Nucleus accumbens (tissue), 56 donors: ENCODE measurements around the gene SHOC1.
"Not testable (repeated sequence)": the region's sequence is repeated elsewhere in the genome, so short reads cannot be mapped to it uniquely, and the experiment has no call there.

Source experiments
- DNase-seq, 56 donors: peaks; one replicate each; lab custom pipeline; 2025; lab: John Stamatoyannopoulos, UW

SHOC1 gene

DNA sequence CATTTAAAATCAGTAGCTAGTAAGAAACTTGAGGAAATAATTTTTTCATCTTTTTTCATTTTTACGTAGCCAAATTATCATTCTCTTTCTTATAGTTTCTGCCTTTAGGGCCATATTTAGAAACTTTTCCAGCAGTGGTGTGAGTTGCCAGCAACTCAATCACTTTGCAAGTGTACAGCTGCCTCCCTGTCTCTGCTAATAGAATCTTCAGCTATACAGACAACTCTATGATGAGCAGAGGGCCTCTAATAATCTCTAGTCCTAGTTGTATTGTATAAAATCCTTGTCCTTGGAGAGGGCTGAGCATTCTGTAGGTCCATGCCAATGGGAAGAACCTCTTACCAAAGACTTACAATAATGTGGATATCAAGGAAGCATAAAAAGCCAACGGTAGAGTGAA lies 11.5 kb upstream of the SHOC1 start:
- no peak for DNase-seq

- DNase-seq = no peak
Observed at GRCh38 chr9:111805830-111806241, 11.1 kb upstream of the SHOC1 start.

GRCh38 chr9:111805262-111805661 lies 10.5 kb upstream of the SHOC1 start:
- no peak for DNase-seq

GRCh38 chr9:111804636-111805035 lies 9.9 kb upstream of the SHOC1 start:
- DNase-seq = no peak

GRCh38 chr9:111803924-111804323 lies 9.2 kb upstream of the SHOC1 start:
- DNase-seq = no peak

GRCh38 chr9:111799915-111800526 lies 5.3 kb upstream of the SHOC1 start:
- DNase-seq = no peak

DNA sequence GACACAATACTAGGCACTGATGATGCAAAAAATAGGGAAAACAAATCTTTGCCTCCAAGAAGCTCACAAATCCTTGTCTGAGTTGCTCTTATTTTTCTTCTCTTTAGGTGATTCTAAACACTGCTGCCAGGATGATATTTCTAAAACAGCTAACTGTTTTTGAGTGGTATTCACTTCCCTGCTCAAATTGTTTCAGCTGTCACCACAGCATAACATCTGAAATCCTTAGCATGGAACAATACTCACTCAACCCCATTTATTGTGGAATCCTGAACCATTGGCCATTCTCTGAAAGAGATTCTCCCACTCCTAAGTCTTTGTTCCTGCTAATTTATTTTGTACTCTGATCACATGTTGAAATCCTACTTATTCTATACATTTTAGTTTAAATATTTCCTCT lies 4.8 kb upstream of the SHOC1 start:
- no peak for DNase-seq

- no peak for DNase-seq
Observed at GRCh38 chr9:111798786-111799185, 4.0 kb upstream of the SHOC1 start.

- DNase-seq = no peak
Observed at GRCh38 chr9:111795557-111795839, 761 bp upstream of the SHOC1 start.

DNA sequence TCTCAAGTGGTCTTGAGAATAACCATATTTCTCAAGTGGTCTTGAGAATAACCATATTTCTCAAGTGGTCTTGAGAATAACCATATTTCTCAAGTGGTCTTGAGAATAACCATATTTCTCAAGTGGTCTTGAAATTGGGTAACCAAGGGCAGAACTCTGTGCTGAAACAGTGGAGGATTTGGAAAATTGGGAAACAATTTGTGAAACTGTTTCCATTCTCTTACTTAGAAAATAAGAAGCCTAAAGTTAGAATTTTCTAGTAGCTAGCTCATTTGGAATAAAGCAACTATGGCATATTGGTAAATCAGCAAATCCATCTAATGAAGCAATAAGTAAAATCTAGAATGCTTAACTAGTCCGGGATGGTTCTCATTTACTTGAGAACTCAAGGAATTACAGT lies 2.9 kb downstream of the SHOC1 start:
- DNase-seq = not testable (repeated sequence)

DNA sequence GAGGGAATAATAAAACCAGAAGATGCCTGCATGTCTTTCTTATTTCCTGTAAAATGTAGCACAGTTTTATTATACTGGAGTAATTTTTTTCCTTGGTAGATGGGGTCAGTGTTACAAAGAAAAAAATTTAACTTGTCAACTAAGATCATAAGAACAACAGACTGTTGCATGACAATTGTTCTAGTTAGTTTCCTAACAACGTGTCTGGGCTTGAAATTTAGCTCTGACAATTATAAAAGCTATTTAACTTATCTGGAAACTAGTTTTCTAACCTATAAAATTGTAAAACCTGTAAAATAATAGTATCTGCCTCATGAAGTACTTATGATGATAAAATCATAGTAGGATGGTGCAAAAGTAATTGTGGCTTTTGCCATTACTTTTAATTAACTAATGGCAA lies 4.9 kb downstream of the SHOC1 start:
- DNase-seq = no peak

DNA sequence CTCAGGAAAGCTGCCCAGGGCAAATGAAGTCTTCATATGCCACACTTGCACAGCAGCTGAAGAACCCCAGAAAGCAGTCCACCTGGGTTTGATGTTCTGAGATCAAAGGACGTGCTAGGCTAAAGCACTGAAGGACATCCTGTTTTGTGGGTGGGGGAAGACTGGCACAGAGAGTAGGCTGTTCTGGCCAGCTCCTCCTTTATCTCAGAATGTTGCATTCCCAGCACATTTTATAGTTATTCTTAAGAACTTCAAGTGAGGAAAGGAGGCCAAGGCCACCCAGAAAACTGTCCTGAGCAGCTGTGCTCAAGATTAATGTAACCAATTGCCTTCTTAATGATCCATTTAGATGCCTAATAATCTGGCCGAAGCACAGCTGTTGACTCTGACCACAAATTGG lies 10.9 kb downstream of the SHOC1 start:
- DNase-seq = no peak

GRCh38 chr9:111783424-111783823 lies 11.3 kb downstream of the SHOC1 start:
- no peak for DNase-seq

DNA sequence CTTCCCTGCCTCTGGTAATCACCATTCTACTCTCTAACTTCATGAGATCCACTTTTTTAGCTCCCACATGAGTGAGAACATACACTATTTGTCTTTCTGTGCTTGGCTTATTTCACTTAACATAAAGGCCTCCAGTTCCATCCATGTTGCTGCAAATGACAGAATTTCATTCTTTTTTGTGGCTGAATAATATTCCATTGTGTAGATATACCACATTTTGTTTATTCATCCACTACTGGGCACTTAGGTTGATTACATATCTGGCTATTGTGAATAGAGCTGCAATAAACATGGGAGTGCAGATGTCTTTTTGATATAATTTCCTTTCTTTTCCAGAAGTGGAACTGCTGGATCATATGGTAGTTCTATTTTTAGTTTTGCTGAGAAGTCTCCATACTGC lies 28.7 kb downstream of the SHOC1 start:
- no peak for DNase-seq

GRCh38 chr9:111762556-111762955 lies 32.2 kb downstream of the SHOC1 start:
- no peak for DNase-seq

GRCh38 chr9:111759762-111760639 lies 34.7 kb downstream of the SHOC1 start:
- DNase-seq = peak in 25 of 56 donors; percentile 0 to 67 (median 7)

GRCh38 chr9:111754800-111755199 lies 39.9 kb downstream of the SHOC1 start:
- no peak for DNase-seq

DNA sequence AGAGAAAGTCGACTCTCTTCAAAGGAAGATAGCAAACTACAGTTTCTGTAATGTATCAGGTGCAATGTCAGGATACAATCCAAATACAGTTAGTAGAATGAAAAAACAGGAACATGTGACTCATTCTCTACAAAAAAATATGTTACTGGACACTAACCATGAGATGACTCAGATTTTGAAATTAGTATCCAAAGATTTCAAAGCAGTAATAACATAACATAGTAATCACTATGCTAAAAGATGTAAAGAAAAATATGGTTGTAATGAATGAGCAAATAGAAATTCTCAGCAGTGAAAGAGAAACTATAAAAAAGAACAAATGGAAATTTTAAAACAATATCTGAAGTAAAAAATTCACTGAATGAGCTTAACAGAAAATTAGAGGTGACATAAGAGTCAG lies 42.3 kb downstream of the SHOC1 start:
- no peak for DNase-seq
